Natural killer cell (primary cell): Measurements from ENCODE around the gene JSRP1. TPM values are rescaled to one million over a fixed set of nuclear protein-coding genes. Genes with fewer than 3 reads are reported as not detected.

Experiments
- ATAC-seq, 3 donors: fragments of 150-1000 bp in 2 of 3; fragments of 200-7000 bp in 1 of 3; cut with Tn5 transposase; 1 replicate in 1 of 3; 2 replicates in 2 of 3; pipeline ENCODE4 v1.10.0; 2021; ENCODE audit warnings: mild to moderate bottlenecking in 2 of 3, moderate library complexity in 2 of 3
- DNase-seq, 2 donors: peaks; one replicate each; pipeline versions ENCODE4 v3.0.0 to v3.0.0-alpha.2; 2013 to 2021; ENCODE audit warnings: mixed read lengths in 1 of 2
- H3K27ac ChIP-seq: one replicate; pipeline ENCODE4 v1.5.1; 2013; ENCODE audit warnings: mild to moderate bottlenecking, low read length
- H3K27me3 ChIP-seq: one replicate; pipeline ENCODE4 v1.6.1; 2013; ENCODE audit warnings: low read length; ENCODE audit not compliant: control insufficient read depth, insufficient read depth
- H3K36me3 ChIP-seq: one replicate; pipeline ENCODE4 v1.6.1; 2013; ENCODE audit warnings: low read length; ENCODE audit not compliant: control insufficient read depth, insufficient read depth
- H3K4me1 ChIP-seq: one replicate; pipeline ENCODE4 v1.6.1; 2013; ENCODE audit warnings: low read length; ENCODE audit not compliant: control insufficient read depth, insufficient read depth
- H3K4me3 ChIP-seq: one replicate; pipeline ENCODE4 v1.5.1; 2013; ENCODE audit warnings: low read length
- H3K9me3 ChIP-seq: one replicate; pipeline ENCODE4 v1.6.1; 2013; ENCODE audit warnings: low read length; ENCODE audit not compliant: control insufficient read depth, insufficient read depth
- H3K27ac Mint-ChIP-seq, 2 donors: one replicate each; pipeline ENCODE4 v1.8.0; 2022; ENCODE audit warnings: mild to moderate bottlenecking in 2 of 2, mixed read lengths in 2 of 2, moderate library complexity in 1 of 2
- H3K27me3 Mint-ChIP-seq, 2 donors: one replicate each; pipeline ENCODE4 v1.8.0; 2022; ENCODE audit warnings: low read depth in 2 of 2, mixed read lengths in 2 of 2
- H3K36me3 Mint-ChIP-seq: one replicate; pipeline ENCODE4 v1.8.0; 2022; ENCODE audit warnings: mixed read lengths
- H3K4me1 Mint-ChIP-seq, 2 donors: one replicate each; pipeline ENCODE4 v1.8.0; 2022; ENCODE audit warnings: mixed read lengths in 2 of 2
- H3K4me3 Mint-ChIP-seq: one replicate; pipeline ENCODE4 v1.8.0; 2022; ENCODE audit warnings: mild to moderate bottlenecking, moderate library complexity, mixed read lengths
- H3K9me3 Mint-ChIP-seq, 2 donors: one replicate each; pipeline ENCODE4 v1.8.0; 2022; ENCODE audit warnings: mixed read lengths in 2 of 2
- WGBS: methylation state at CpG from one replicate; pipeline ENCODE4 v1.1.7; 2013; ENCODE audit warnings: missing lambda C conversion rate; ENCODE audit not compliant: insufficient coverage; 5-methylcytosine and 5-hydroxymethylcytosine counted together
- intact Hi-C: fragments of 100-400 bp; cut with micrococcal nuclease; formaldehyde crosslinking; loops from one replicate; pipeline ENCODE4 v1.14.2; 2022
- total RNA-seq, 4 donors: library from RNA; stranded (reverse); fragments of 120-200 nt in 1 of 4; gene quantifications; one replicate each; pipeline versions ENCODE4 v1.2.3 to v1.2.4, GENCODE V29; 2013 to 2022
- TF ChIP-seq, protein P1 (sequence below): fragments of 200-600 bp; IDR thresholded peaks from one replicate; pipeline ENCODE4 v1.8.0; 2022; ENCODE audit warnings: antibody characterized with exemption

The JSRP1 gene
- total RNA-seq, 3 donors from 2014 or later (not counting 1 experiment from before 2014, with no cell fraction given), result 0.82 to 2.0 TPM; not detected in 1

DNA sequence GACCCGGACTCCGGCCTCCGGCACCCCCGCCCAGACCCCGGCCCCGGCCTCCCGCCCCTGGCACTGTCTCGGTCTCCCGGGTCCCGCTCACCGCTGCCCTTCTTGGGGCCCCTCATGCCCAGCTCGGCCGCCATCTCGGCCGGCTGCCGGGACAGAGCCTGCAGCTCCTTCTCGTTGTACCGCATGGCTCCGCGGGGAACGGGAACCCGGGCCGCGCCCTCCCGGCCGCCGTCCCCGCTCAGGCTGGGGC, 20.2 kb downstream of the JSRP1 start:
- Histone ChIP-seq H3K9me3 (no peaks in the 10 kb centered on the region), H3K27me3 (no peaks in the 10 kb centered on the region), H3K36me3 (peaks cover 14% of the 10 kb centered on the region), H3K4me3 (peak overlapping the region; percentile 65), H3K27ac (peak overlapping the region; percentile 49), H3K4me1 (peaks cover 61% of the 10 kb centered on the region)
- DNase-seq, result no peak
- H3K27me3 Mint-ChIP-seq, result no peaks in the 10 kb centered on the region
- peak overlapping the region; percentile 98 to 100 for H3K27ac Mint-ChIP-seq
- TF ChIP-seq, protein P1, sequence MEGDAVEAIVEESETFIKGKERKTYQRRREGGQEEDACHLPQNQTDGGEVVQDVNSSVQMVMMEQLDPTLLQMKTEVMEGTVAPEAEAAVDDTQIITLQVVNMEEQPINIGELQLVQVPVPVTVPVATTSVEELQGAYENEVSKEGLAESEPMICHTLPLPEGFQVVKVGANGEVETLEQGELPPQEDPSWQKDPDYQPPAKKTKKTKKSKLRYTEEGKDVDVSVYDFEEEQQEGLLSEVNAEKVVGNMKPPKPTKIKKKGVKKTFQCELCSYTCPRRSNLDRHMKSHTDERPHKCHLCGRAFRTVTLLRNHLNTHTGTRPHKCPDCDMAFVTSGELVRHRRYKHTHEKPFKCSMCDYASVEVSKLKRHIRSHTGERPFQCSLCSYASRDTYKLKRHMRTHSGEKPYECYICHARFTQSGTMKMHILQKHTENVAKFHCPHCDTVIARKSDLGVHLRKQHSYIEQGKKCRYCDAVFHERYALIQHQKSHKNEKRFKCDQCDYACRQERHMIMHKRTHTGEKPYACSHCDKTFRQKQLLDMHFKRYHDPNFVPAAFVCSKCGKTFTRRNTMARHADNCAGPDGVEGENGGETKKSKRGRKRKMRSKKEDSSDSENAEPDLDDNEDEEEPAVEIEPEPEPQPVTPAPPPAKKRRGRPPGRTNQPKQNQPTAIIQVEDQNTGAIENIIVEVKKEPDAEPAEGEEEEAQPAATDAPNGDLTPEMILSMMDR, result no peak
- H3K9me3 Mint-ChIP-seq, result peaks cover 0 to 3% of the 10 kb centered on the region in 2 donors
- H3K4me1 Mint-ChIP-seq, result peaks cover 51 to 62% of the 10 kb centered on the region in 2 donors
- peak overlapping the region; percentile 94 for H3K4me3 Mint-ChIP-seq
- WGBS, result under 1% methylated on average over 28 of the region's 28 CpGs
- no peak for ATAC-seq
- H3K36me3 Mint-ChIP-seq, result no peaks in the 10 kb centered on the region
- intact Hi-C loops, result loop anchor here (1.0 to 10.0 kb wide), 6 partner anchors 33 to 149 kb away; partner anchors contain the start of genes AP3D1, LSM7 and SPPL2B

DNA sequence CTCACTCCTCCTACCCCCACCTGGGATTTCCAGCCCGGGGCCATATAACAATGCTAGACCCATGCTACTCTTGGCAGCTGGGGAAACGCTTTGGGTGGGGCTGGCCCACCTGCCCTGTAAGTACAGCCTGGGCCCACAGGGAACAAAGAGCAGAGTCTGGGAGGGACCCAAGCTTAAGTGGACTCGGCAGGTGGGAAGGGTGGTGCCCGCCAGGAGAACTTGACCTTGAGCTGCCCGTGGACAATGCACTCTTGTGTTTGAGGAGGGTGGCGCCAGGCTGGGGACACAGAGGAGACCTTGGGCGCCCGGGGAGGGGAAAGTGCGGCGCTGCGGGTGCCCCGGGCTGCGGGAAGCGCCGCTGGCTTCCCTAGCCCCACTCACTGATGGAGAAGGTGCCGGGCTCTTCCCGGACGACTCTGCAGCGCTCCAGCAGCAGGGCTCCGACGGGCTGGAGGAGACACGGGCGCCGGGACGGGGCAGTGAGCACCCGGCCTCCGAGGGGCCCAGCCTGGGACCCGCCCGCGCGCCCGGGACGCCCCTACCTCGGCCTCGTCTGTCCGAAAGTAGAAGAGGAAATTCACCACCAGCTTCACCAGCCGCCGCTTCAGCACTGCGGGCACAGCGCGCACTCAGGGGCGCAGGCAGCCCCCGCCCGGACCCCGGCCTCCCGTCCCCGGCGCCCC, 20.7 kb downstream of the JSRP1 start:
- Mint-ChIP-seq H3K27me3 (no peaks in the 10 kb centered on the region), H3K27ac (peak overlapping the region; percentile 77 to 100), H3K9me3 (peaks cover 0 to 3% of the 10 kb centered on the region in 2 donors), H3K4me3 (peak overlapping the region; percentile 94), H3K4me1 (peaks cover 46 to 57% of the 10 kb centered on the region in 2 donors), H3K36me3 (no peaks in the 10 kb centered on the region)
- peaks cover 56% of the 10 kb centered on the region for H3K4me1 ChIP-seq
- TF ChIP-seq, protein P1, result no peak
- no peak for ATAC-seq
- intact Hi-C loops, result loop anchor here (1.0 to 10.0 kb wide), 6 partner anchors 34 to 148 kb away; partner anchors contain the start of genes AP3D1, LSM7 and SPPL2B
- peak overlapping the region; percentile 65 for H3K4me3 ChIP-seq
- peak in 1 of 2 donors; percentile 48 for DNase-seq
- 0% methylated on average over 48 of the region's 48 CpGs for WGBS
- peaks cover 13% of the 10 kb centered on the region for H3K36me3 ChIP-seq
- no peaks in the 10 kb centered on the region for H3K9me3 ChIP-seq
- H3K27ac ChIP-seq, result no peak overlapping the region
- no peaks in the 10 kb centered on the region for H3K27me3 ChIP-seq

DNA sequence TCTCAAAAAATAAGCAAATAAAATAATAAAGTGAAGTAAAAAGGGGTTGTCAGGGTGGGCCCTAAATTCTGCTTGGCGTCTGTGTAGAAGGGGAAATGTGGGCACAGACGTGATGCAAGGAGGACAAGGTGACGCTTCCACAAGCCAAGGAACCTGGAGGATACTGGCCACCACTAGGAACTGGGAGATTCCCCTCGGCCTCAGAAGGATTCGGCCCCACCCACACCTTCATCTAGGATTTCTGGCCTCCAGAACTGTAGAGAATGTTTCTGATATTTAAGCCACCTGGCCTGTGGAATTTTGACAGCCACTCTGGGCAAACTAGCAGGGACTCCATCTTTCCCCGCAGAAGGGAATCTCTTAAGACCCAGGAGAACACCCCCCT, 21.2 kb downstream of the JSRP1 start:
- DNase-seq (no peak), ATAC-seq (no peak)
- intact Hi-C loops, result loop anchor here (5.0 to 10.0 kb wide), 2 partner anchors 80 to 148 kb away; partner anchors contain the start of gene AP3D1
- no peaks in the 10 kb centered on the region for H3K9me3 ChIP-seq
- H3K4me1 ChIP-seq, result peaks cover 51% of the 10 kb centered on the region
- peak overlapping the region; percentile 65 for H3K4me3 ChIP-seq
- H3K27me3 ChIP-seq, result no peaks in the 10 kb centered on the region
- H3K27me3 Mint-ChIP-seq, result no peaks in the 10 kb centered on the region
- H3K4me1 Mint-ChIP-seq, result peaks cover 41 to 52% of the 10 kb centered on the region in 2 donors
- H3K36me3 ChIP-seq, result peaks cover 19% of the 10 kb centered on the region
- 75% methylated on average over 6 of the region's 6 CpGs for WGBS
- no peaks in the 10 kb centered on the region for H3K36me3 Mint-ChIP-seq
- TF ChIP-seq, protein P1, result no peak
- H3K9me3 Mint-ChIP-seq, result peaks cover 0 to 3% of the 10 kb centered on the region in 2 donors
- H3K27ac ChIP-seq, result no peak overlapping the region
- H3K4me3 Mint-ChIP-seq, result peak overlapping the region; percentile 94
- peak overlapping the region; percentile 77 to 100 for H3K27ac Mint-ChIP-seq
